Mesothelial cell of epicardium (in vitro differentiated cells): Measurements from ENCODE around the gene RUNDC1. TPM values are rescaled to one million over a fixed set of nuclear protein-coding genes. Genes with fewer than 3 reads are reported as not detected.
"Not testable (repeated sequence)": the region's sequence is repeated elsewhere in the genome, so short reads cannot be mapped to it uniquely, and the experiment has no call there.

Experiments used
- DNase-seq, 2 experiments: peaks; one replicate each; pipeline ENCODE4 v3.0.0; 2021; ENCODE audit warnings: low spot score in 2 of 2; ENCODE audit not compliant: unreplicated experiment in 2 of 2
- H3K27ac Mint-ChIP-seq: 2 replicates; pipeline ENCODE4 v1.8.0; 2021; ENCODE audit warnings: mixed read lengths
- H3K27me3 Mint-ChIP-seq: 2 replicates; pipeline ENCODE4 v1.8.0; 2021; ENCODE audit warnings: low read depth, mixed read lengths
- H3K36me3 Mint-ChIP-seq: 2 replicates; pipeline ENCODE4 v1.8.0; 2021; ENCODE audit warnings: mixed read lengths
- H3K4me1 Mint-ChIP-seq: 2 replicates; pipeline ENCODE4 v1.8.0; 2021; ENCODE audit warnings: mixed read lengths
- H3K4me3 Mint-ChIP-seq: 2 replicates; pipeline ENCODE4 v1.8.0; 2021; ENCODE audit warnings: mild to moderate bottlenecking, moderate library complexity, mixed read lengths
- H3K9me3 Mint-ChIP-seq: 2 replicates; pipeline ENCODE4 v1.8.0; 2021; ENCODE audit warnings: mixed read lengths
- CTCF ChIP-seq: fragments of 200-600 bp; sonication (generic); IDR thresholded peaks from one replicate; pipeline ENCODE4 v1.5.0; 2021; ENCODE audit warnings: antibody characterized with exemption; ENCODE audit not compliant: unreplicated experiment
- total RNA-seq: library from RNA; stranded (reverse); gene quantifications from 3 replicates; pipeline ENCODE4 v1.2.1, GENCODE V29; 2021

Gene RUNDC1
- total RNA-seq, 1 donor from 2014 or later: 13.9 TPM

GRCh38 chr17:42975265-42975664 is 5.1 kb upstream of the RUNDC1 start:
- H3K27ac Mint-ChIP-seq: no peak overlapping the region
- no peak for DNase-seq
- H3K9me3 Mint-ChIP-seq: no peaks in the 10 kb centered on the region
- no peaks in the 10 kb centered on the region for H3K36me3 Mint-ChIP-seq
- H3K27me3 Mint-ChIP-seq: no peaks in the 10 kb centered on the region
- H3K4me1 Mint-ChIP-seq: peaks cover 13% of the 10 kb centered on the region
- TF ChIP-seq CTCF: no peak
- no peak overlapping the region for H3K4me3 Mint-ChIP-seq

GRCh38 chr17:42975701-42976100 is 4.7 kb upstream of the RUNDC1 start:
- not testable (repeated sequence) for H3K27me3 Mint-ChIP-seq, DNase-seq, H3K9me3 Mint-ChIP-seq, H3K27ac Mint-ChIP-seq, H3K4me3 Mint-ChIP-seq, H3K36me3 Mint-ChIP-seq
- H3K4me1 Mint-ChIP-seq: peaks cover 15% of the 10 kb centered on the region

- Mint-ChIP-seq H3K36me3 (no peaks in the 10 kb centered on the region), H3K9me3 (no peaks in the 10 kb centered on the region), H3K4me3 (peak within 1 kb of the TSS; percentile 97), H3K27me3 (no peaks in the 10 kb centered on the region), H3K4me1 (peaks cover 28% of the 10 kb centered on the region), H3K27ac (peak within 1 kb of the TSS; percentile 99)
- DNase-seq: peak in 1 of 2 experiments; percentile 42
- TF ChIP-seq CTCF: no peak
Observed at GRCh38 chr17:42979511-42980273, 673 bp upstream of the RUNDC1 start, which contains the start of gene PTGES3L. TSS of gene PTGES3L (minus strand) at chr17:42980080. CDS start at chr17:42980053, 27 bp downstream.

GRCh38 chr17:42980766-42981397 is 517 bp downstream of the RUNDC1 start:
- peak; percentile 25 to 67 for DNase-seq
- Mint-ChIP-seq H3K4me3 (peak overlapping the region; percentile 81), H3K9me3 (no peaks in the 10 kb centered on the region), H3K27me3 (no peaks in the 10 kb centered on the region), H3K27ac (peak overlapping the region; percentile 96), H3K36me3 (no peaks in the 10 kb centered on the region), H3K4me1 (peaks cover 28% of the 10 kb centered on the region)
- TF ChIP-seq CTCF: peak; percentile 22

- H3K27me3 Mint-ChIP-seq: no peaks in the 10 kb centered on the region
- peak overlapping the region; percentile 25 for H3K27ac Mint-ChIP-seq
- H3K4me1 Mint-ChIP-seq: peaks cover 28% of the 10 kb centered on the region
- no peak for DNase-seq
- TF ChIP-seq CTCF: no peak
- H3K9me3 Mint-ChIP-seq: no peaks in the 10 kb centered on the region
- H3K4me3 Mint-ChIP-seq: peak overlapping the region; percentile 81
- no peaks in the 10 kb centered on the region for H3K36me3 Mint-ChIP-seq
Observed at GRCh38 chr17:42982266-42982665, 1.9 kb downstream of the RUNDC1 start.

- H3K36me3 Mint-ChIP-seq: peaks cover 13% of the 10 kb centered on the region
- H3K4me3 Mint-ChIP-seq: no peak overlapping the region
- H3K27ac Mint-ChIP-seq: no peak overlapping the region
- TF ChIP-seq CTCF: no peak
- H3K27me3 Mint-ChIP-seq: no peaks in the 10 kb centered on the region
- no peaks in the 10 kb centered on the region for H3K9me3 Mint-ChIP-seq
- H3K4me1 Mint-ChIP-seq: peaks cover 15% of the 10 kb centered on the region
- no peak for DNase-seq
Observed at GRCh38 chr17:42985225-42985624, 4.9 kb downstream of the RUNDC1 start.
